BLaER1 treated with 17β-estradiol and CSF1 and Interleukin-3, amounts not matched to agents 10 nM and 100 nM (cell line): ENCODE data around the gene NEK8.

Experiments
- H3K27ac ChIP-seq, 11 experiments: shearing (Covaris generic); formaldehyde crosslinking; 2 replicates each; pipeline ENCODE4 v1.8.1; 2022
- H3K27me3 ChIP-seq, 11 experiments: shearing (Covaris generic); formaldehyde crosslinking; 2 replicates each; pipeline ENCODE4 v1.8.1; 2022
- H3K36me3 ChIP-seq, 11 experiments: shearing (Covaris generic); formaldehyde crosslinking; 2 replicates each; pipeline ENCODE4 v1.8.1; 2022
- H3K4me1 ChIP-seq, 10 experiments: shearing (Covaris generic); formaldehyde crosslinking; 2 replicates each; pipeline ENCODE4 v1.8.1; 2022
- H3K4me2 ChIP-seq, 11 experiments: shearing (Covaris generic); formaldehyde crosslinking; 2 replicates each; pipeline ENCODE4 v1.8.1; 2022
- H3K4me3 ChIP-seq, 10 experiments: shearing (Covaris generic); formaldehyde crosslinking; 2 replicates each; pipeline ENCODE4 v1.8.1; 2022
- H3K9ac ChIP-seq, 11 experiments: shearing (Covaris generic); formaldehyde crosslinking; 2 replicates each; pipeline ENCODE4 v1.8.1; 2022
- H3K9me3 ChIP-seq, 11 experiments: shearing (Covaris generic); formaldehyde crosslinking; replicated peaks in 1 of 11; 2 replicates each; pipeline ENCODE4 v1.8.1; 2022
- H4K20me1 ChIP-seq, 11 experiments: shearing (Covaris generic); formaldehyde crosslinking; 2 replicates each; pipeline ENCODE4 v1.8.1; 2022
- Cebpa-rat ChIP-seq, 11 experiments: shearing (Covaris generic); IDR thresholded peaks; 2 replicates each; pipeline ENCODE4 v1.8.1; 2022

The NEK8 gene

GRCh38 chr17:28748852-28749515 lies 20.4 kb downstream of the NEK8 start:
- no peak overlapping the region for H3K4me2 ChIP-seq
- peaks cover 55 to 78% (median 67%) of the 10 kb centered on the region in 11 experiments for H3K36me3 ChIP-seq
- H3K4me3 ChIP-seq: no peak overlapping the region
- no peak overlapping the region; a peak in 1 of 22 replicates for H3K27ac ChIP-seq
- peaks cover 30 to 47% (median 38%) of the 10 kb centered on the region in 10 experiments for H3K4me1 ChIP-seq
- H3K9me3 ChIP-seq: no peaks in the 10 kb centered on the region
- peak overlapping the region in 4 of 11 experiments; percentile 2 to 42 (median 25); a peak in 1 of 22 replicates for H3K9ac ChIP-seq
- H4K20me1 ChIP-seq: peaks cover 81 to 97% (median 86%) of the 10 kb centered on the region in 11 experiments
- TF ChIP-seq Cebpa-rat (IDR thresholded peaks at IDR 0.05): no peak
- no peaks in the 10 kb centered on the region for H3K27me3 ChIP-seq

- Histone ChIP-seq H3K4me1 (peaks cover 30 to 47% (median 38%) of the 10 kb centered on the region in 10 experiments), H4K20me1 (peaks cover 77 to 94% (median 84%) of the 10 kb centered on the region in 11 experiments), H3K9ac (peak overlapping the region in 3 of 11 experiments; percentile 2 to 35 (median 17); a peak in 1 of 22 replicates), H3K36me3 (peaks cover 57 to 84% (median 73%) of the 10 kb centered on the region in 11 experiments), H3K4me3 (no peak overlapping the region), H3K27ac (no peak overlapping the region), H3K27me3 (no peaks in the 10 kb centered on the region), H3K9me3 (no peaks in the 10 kb centered on the region), H3K4me2 (no peak overlapping the region; a peak in 1 of 22 replicates)
- TF ChIP-seq Cebpa-rat (IDR thresholded peaks at IDR 0.05): no peak
Measured at GRCh38 chr17:28749516-28750177, 21.1 kb downstream of the NEK8 start.

- Histone ChIP-seq H3K4me3 (no peak overlapping the region), H4K20me1 (peaks cover 69 to 91% (median 78%) of the 10 kb centered on the region in 11 experiments), H3K27ac (0 out of 22 replicates have a peak overlapping the region, but pooled peaks of 1 of the 11 experiments have one; percentile 5), H3K4me1 (peaks cover 30 to 47% (median 38%) of the 10 kb centered on the region in 10 experiments), H3K4me2 (peak overlapping the region in 3 of 11 experiments; percentile 7 to 33 (median 10); a peak in 2 of 22 replicates), H3K9ac (peak overlapping the region in 10 of 11 experiments; percentile 3 to 46 (median 36); a peak in 14 of 22 replicates), H3K9me3 (no peaks in the 10 kb centered on the region), H3K36me3 (peaks cover 62 to 92% (median 80%) of the 10 kb centered on the region in 11 experiments), H3K27me3 (no peaks in the 10 kb centered on the region)
- TF ChIP-seq Cebpa-rat (IDR thresholded peaks at IDR 0.05): no peak
Measured at GRCh38 chr17:28750178-28751047, 21.8 kb downstream of the NEK8 start.

GRCh38 chr17:28751600-28752366 lies 23.2 kb downstream of the NEK8 start:
- H3K27me3 ChIP-seq: no peaks in the 10 kb centered on the region
- H4K20me1 ChIP-seq: peaks cover 56 to 87% (median 71%) of the 10 kb centered on the region in 11 experiments
- no peak overlapping the region for H3K4me3 ChIP-seq
- H3K27ac ChIP-seq: no peak overlapping the region
- H3K4me2 ChIP-seq: no peak overlapping the region
- TF ChIP-seq Cebpa-rat (IDR thresholded peaks at IDR 0.05): no peak
- peaks cover 17 to 33% (median 24%) of the 10 kb centered on the region in 10 experiments for H3K4me1 ChIP-seq
- H3K36me3 ChIP-seq: peaks cover 62 to 91% (median 82%) of the 10 kb centered on the region in 11 experiments
- no peaks in the 10 kb centered on the region for H3K9me3 ChIP-seq
- H3K9ac ChIP-seq: peak overlapping the region in 1 of 11 experiments; percentile 19; a peak in 2 of 22 replicates

GRCh38 chr17:28755486-28755885 lies 26.9 kb downstream of the NEK8 start:
- H3K36me3 ChIP-seq: peaks cover 65 to 93% (median 82%) of the 10 kb centered on the region in 11 experiments

GRCh38 chr17:28756049-28756804 lies 27.6 kb downstream of the NEK8 start:
- H3K36me3 ChIP-seq: peaks cover 58 to 91% (median 79%) of the 10 kb centered on the region in 11 experiments
- no peak overlapping the region for H3K4me3 ChIP-seq
- no peak overlapping the region for H3K27ac ChIP-seq
- no peak for TF ChIP-seq Cebpa-rat (IDR thresholded peaks at IDR 0.05)
- no peak overlapping the region for H3K4me2 ChIP-seq
- peak overlapping the region in 1 of 11 experiments; percentile 3; a peak in 1 of 22 replicates for H3K9ac ChIP-seq
- peaks cover 9 to 24% (median 14%) of the 10 kb centered on the region in 10 experiments for H3K4me1 ChIP-seq
- no peaks in the 10 kb centered on the region for H3K27me3 ChIP-seq
- H3K9me3 ChIP-seq: no peaks in the 10 kb centered on the region
- peaks cover 19 to 68% (median 51%) of the 10 kb centered on the region in 11 experiments; a peak in 21 of 22 replicates for H4K20me1 ChIP-seq

More at GRCh38 chr17:28755486-28755885, 26.9 kb downstream of the NEK8 start:
- Histone ChIP-seq H3K4me2 (no peak overlapping the region), H3K4me1 (peaks cover 5 to 22% (median 8%) of the 10 kb centered on the region in 10 experiments; a peak in 18 of 20 replicates), H4K20me1 (peaks cover 22 to 68% (median 51%) of the 10 kb centered on the region in 11 experiments; a peak in 21 of 22 replicates), H3K9me3 (no peaks in the 10 kb centered on the region), H3K9ac (no peak overlapping the region), H3K27me3 (no peaks in the 10 kb centered on the region), H3K27ac (no peak overlapping the region), H3K4me3 (no peak overlapping the region)
- no peak for TF ChIP-seq Cebpa-rat (IDR thresholded peaks at IDR 0.05)

- no peak overlapping the region for H3K4me3 ChIP-seq
- no peak for TF ChIP-seq Cebpa-rat (IDR thresholded peaks at IDR 0.05)
- no peaks in the 10 kb centered on the region for H3K27me3 ChIP-seq
- H3K27ac ChIP-seq: no peak overlapping the region
- H3K9me3 ChIP-seq: no peaks in the 10 kb centered on the region
- peaks cover 5 to 62% (median 49%) of the 10 kb centered on the region in 11 experiments; a peak in 20 of 22 replicates for H4K20me1 ChIP-seq
- no peak overlapping the region for H3K4me2 ChIP-seq
- no peak overlapping the region for H3K9ac ChIP-seq
- peaks cover 12 to 25% (median 20%) of the 10 kb centered on the region in 10 experiments for H3K4me1 ChIP-seq
- H3K36me3 ChIP-seq: peaks cover 46 to 84% (median 69%) of the 10 kb centered on the region in 11 experiments
Measured at GRCh38 chr17:28758411-28759121, 30.0 kb downstream of the NEK8 start.
